ENCODE data around the gene PMS2.

GRCh38 chr7:6031567-6031966 lies 22.7 kb upstream of the PMS2 start:
- no peak for TF ChIP-seq TAF9B (IDR thresholded peaks at IDR 0.05; ENCODE audit: partially characterized antibody)
- TF ChIP-seq YY1 (IDR thresholded peaks at IDR 0.05; ENCODE audit: borderline replicate concordance in 1 of 3, control insufficient read depth in 1 of 3, extremely low read depth in 1 of 3, insufficient read depth in 3 of 3, insufficient read length in 1 of 3, insufficient replicate concordance in 2 of 3, low read depth in 1 of 3, low read length in 2 of 3), result no peak
- TF ChIP-seq EP300 (IDR thresholded peaks at IDR 0.05; ENCODE audit: low read length), result no peak
- no peak for TF ChIP-seq JUNB (CRISPR knock-in tag; conservative IDR thresholded peaks at IDR 0.05)
- TF ChIP-seq SP2 (IDR thresholded peaks at IDR 0.05; ENCODE audit: extremely low read depth, low read depth, low read length, poor library complexity, severe bottlenecking), result no peak
- no peak for TF ChIP-seq ATF7 (IDR thresholded peaks at IDR 0.05)
- no peak for TF ChIP-seq CUX1 (CRISPR knock-in tag; IDR thresholded peaks at IDR 0.05)
- TF ChIP-seq CEBPZ (IDR thresholded peaks at IDR 0.05; ENCODE audit: borderline replicate concordance, low read depth, low read length), result no peak
- TF ChIP-seq E2F5 (CRISPR knock-in tag; IDR thresholded peaks at IDR 0.05), result no peak
